Stimulated activated CD8-positive, alpha-beta memory T cell treated with anti-CD3 and anti-CD28 coated beads, Interleukin-15, amount 100 ng/mL, for 4 hours (primary cell): Measurements from ENCODE around the gene QRICH2.
"Not testable (repeated sequence)": the region's sequence is repeated elsewhere in the genome, so short reads cannot be mapped to it uniquely, and the experiment has no call there.

Experiments
- DNase-seq, 2 donors: peaks; one replicate each; pipeline ENCODE4 v3.0.0-alpha.2; 2020; ENCODE audit warnings: low read depth in 2 of 2

The QRICH2 gene

GRCh38 chr17:76277300-76278267 lies 30.5 kb downstream of the QRICH2 start:
- DNase-seq = no peak

DNA sequence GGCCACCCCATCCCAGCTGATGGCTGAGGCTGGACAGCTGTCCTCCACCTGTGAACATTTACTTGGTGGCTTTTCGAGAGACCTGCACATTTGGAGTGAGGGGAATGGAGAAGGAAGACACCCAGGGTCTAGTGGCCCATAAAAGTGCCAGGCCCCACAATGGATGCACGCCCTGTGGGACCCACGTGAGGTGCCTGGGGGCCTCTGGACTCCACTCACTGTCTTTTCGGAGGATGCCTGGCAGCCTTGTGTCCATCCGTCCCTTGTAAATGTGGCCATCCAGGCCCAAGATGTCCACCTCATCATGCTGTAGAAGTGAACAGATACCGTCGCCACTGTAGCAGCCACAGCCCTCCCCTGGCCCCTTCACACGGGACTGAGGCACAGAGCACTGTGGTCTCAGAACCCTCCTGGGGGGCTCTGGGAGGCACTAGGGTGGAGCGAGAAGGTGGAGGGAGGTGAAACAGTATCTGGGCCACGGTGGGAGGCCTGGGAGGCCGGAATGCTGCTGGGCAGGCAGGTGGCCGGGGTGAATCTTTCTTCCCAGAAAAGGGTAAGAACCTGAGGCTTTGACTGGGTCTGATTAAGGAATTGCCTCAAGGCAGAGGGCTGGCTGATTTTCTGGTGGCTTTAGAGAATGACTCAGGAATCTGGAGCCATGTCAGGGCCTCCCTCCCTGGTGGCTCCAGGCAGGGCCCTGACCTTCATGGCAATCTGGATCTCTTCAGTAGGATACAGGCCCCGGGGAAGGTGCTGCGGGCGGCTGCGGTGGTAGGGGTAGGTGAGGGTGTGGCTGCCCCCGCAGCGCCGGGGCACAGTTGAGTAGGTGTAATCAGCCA lies 31.4 kb downstream of the QRICH2 start:
- no peak for DNase-seq

DNA sequence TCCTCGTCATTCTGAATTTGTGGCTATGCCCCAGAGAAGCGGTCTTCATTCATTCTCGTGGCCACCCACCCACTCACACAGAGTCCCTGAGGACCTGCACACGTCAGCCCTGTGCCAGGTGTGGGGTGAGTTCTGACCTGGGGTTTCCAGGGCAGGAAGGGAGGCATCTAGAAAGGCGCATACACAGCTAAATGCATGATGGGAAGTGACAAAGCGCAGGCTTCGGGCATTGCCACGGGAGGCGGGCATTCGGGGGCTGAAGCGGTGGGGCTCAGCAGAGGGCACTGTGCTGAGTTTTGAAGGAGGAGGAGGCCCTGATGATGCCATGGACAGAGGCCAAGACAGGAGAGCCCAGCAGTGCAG lies 32.0 kb downstream of the QRICH2 start:
- no peak for DNase-seq

DNA sequence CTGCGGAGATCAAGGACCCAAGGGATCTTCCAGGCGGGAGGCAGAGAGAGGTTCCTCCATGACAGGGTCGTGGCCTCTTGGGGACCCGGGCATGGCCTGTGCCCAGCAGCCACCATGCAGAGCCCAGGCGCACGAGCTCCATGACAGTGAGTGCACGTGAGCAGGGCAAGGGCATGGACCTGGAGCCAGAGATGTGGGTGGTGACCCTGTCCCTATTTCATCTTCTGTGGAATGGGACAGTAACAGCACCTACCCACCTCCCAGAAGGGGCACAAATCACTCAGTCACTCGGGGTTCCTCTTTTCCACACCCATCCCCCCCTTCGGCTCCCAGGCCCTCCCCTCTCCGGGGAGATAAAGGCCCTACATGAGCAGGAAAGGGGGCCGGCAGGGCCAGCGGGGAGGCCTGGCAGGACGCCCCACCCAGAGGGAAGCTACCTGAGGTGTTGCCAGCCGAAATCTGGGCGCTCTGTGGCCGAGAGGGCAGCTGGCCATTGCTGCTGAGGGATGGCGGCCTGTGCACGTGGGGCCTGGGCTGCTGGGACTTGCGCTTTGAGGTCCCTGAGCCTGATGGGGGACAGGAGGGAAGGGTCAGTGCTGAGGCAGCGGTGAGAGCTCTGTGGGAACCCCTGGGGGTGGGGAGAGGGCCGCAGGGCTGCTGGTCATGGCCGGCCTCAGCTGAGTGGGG lies 32.6 kb downstream of the QRICH2 start:
- no peak for DNase-seq

DNA sequence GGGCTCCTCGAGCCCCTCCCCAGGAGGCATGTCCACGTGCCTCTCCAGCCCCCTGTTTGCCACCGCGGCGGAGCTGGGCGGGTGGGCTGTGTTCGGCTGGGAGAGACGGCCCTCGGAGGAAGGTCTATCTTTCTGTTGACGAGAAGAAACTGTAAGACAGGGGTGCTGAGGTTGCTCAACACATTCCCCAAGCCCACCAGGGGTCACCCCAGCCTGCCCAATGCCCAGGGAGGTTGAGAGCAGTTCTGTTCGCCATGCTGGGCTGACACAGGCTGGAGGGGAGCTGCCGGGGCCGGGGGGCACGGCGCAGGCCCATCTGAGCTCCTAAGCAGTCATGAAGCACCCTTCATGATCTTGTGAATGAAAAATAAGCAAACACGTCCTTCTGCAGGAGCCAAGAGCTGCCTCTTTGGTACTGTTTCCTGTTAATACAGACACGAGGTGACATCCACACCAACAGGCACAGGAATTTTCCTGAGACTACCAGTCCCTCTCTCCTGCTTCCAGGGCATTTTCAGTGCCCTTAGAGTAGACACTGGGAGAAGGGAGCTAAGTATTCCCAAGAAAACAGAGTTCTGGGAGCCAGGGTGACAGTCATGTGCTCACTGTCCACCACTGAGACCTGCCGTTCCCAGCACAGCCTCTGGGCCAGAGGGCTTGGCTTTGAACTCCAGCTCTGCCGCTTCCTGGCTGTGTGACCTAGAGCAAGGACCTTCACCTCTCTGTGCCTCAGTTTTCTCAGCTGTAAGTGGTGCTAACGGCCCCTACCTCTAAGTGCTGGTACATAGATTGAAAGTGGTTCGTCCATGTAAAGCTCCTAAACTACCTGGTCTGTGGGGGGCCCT lies 33.7 kb downstream of the QRICH2 start:
- no peak for DNase-seq

DNA sequence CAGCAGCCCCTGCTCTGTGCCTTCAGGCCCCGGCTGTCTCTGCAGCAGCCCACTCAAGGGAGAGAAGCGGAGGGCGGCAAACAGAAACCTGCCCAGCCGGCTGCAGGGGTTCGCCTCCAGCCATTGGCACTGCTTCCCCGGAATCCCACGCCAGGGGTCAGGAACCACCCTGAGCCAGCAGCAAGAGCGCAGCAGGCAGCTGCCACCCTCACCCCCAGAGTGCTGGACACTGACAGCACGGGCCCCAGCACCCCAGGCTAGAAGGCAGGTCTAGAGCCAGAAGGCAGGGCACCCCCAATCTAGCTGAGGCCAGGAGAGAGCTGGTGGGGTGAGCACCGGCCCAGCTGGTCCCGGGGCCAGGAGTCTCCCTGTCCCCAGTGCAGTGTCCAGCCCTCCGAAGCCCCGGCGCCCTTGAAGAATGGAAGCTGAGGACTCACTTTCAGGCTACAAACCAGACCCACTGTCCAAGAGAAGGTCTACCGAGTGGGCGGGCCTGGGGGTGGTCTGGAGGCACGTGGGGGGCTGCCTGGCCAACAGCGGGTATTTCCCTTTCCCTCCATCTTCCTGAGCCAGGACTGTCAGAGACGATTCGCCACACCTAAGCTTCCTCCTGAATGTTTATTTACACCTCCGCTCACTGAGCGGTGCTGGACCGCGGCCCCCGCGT lies 34.5 kb downstream of the QRICH2 start:
- no peak for DNase-seq

- peak in 1 of 2 donors; percentile 52 for DNase-seq
These were observed 35.3 kb downstream of the QRICH2 start for GRCh38 chr17:76272541-76273444.

DNA sequence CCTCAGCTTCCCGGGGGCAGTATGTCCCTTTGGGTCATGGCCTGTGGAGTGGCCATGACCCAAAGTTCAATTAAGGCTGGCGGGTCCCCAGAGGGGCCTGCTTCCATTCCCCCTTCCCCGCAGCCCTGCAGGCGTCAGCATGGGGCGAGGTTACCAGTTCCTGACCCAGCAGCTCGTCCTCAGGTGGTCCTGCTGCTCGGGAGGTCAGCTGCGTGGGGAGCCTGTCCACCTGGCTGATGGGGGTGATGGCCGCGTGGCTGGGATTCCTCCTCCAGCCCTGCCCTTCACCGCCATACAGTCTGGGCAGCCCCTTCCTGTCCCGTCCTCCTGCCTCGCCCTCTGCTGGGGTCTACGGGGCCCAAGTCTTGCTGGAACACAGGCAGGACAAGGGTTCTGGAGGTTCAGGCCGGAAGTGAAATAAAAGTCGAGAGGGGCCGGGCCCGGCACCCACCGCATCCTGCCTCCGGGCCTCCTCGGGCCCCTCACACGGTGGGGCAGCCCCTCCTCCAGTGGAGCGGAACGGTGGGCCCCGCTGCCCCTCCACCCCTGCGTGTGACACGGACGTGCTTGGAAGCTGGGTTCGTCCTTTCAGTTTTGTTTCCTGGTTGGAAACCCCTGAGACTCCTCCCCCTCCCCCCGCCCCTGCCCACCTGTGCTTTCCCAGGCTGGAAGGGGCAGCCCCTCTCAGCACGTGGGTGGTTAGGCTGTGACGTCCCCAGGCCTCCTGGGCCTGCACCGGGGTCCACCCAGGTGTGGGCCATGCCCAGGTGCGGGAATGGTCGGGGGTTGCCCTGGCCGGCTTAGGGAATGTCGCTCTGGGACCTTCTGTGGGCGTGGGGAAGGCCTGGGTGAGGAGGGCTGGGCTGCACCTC lies 36.2 kb downstream of the QRICH2 start:
- DNase-seq = peak; percentile 67 to 84

- DNase-seq = no peak
These were observed 37.1 kb downstream of the QRICH2 start for GRCh38 chr17:76270770-76271668.

- DNase-seq = no peak
These were observed 37.9 kb downstream of the QRICH2 start for GRCh38 chr17:76270127-76270592.

GRCh38 chr17:76268991-76269981 lies 38.8 kb downstream of the QRICH2 start:
- no peak for DNase-seq

GRCh38 chr17:76268015-76268749 lies 39.9 kb downstream of the QRICH2 start:
- DNase-seq = peak; percentile 59 to 60

DNA sequence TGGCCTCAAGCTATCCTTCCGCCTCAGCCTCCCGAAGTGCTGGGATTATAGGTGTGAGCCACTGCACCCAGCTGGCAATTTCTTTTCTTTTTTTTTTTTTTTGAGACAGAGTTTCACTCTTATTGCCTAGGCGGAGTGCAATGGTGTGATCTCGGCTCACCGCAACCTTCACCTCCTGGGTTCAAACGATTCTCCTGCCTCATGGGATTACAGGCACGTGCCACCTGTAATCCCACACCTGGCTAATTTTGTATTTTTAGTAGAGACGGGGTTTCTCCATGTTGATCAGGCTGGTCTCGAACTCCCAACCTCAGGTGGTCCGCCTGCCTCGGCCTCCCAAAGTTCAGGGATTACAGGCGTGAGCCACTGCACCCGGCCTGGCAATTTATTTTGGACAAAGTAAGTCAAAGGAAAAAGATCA lies 40.5 kb downstream of the QRICH2 start:
- DNase-seq = not testable (repeated sequence)

GRCh38 chr17:76267051-76267576 lies 41.0 kb downstream of the QRICH2 start:
- no peak for DNase-seq
